Measurements from ENCODE around the gene OR52E6.

DNA sequence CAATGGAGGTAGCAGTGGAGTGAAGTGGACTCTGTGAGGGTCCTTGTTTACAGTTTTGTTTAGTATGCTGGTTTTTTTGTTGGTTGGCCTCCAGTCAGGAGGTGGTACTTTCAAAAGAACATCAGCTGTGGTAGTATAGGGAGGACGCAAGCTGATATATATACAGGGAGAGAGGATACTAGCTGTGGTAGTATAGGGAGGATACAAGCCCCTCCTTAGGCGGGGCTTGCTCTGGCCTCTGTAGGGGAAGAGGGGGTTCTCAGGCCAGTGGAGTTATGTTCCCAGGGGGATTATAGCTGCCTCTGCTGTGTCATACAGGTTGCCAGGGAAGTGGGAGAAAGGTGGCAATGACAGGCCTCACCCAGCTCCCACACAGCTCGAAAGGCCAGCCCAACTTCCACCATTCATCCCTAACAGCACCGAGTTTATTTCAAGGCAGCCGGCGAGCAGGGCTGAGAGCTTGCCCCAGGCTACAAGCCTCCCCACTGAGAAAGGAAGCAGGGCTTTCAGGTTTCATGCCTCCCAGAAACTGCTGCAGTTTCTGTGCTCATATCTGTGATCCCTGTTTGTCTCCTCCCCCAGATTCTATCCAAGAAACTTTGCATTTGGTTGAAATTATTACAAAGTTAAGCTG, 10.4 kb downstream of the OR52E6 start:
- TF ChIP-seq, protein P1, sequence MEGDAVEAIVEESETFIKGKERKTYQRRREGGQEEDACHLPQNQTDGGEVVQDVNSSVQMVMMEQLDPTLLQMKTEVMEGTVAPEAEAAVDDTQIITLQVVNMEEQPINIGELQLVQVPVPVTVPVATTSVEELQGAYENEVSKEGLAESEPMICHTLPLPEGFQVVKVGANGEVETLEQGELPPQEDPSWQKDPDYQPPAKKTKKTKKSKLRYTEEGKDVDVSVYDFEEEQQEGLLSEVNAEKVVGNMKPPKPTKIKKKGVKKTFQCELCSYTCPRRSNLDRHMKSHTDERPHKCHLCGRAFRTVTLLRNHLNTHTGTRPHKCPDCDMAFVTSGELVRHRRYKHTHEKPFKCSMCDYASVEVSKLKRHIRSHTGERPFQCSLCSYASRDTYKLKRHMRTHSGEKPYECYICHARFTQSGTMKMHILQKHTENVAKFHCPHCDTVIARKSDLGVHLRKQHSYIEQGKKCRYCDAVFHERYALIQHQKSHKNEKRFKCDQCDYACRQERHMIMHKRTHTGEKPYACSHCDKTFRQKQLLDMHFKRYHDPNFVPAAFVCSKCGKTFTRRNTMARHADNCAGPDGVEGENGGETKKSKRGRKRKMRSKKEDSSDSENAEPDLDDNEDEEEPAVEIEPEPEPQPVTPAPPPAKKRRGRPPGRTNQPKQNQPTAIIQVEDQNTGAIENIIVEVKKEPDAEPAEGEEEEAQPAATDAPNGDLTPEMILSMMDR (IDR thresholded peaks at IDR 0.05), result no peak
- TF ChIP-seq POLR2A (IDR thresholded peaks at IDR 0.05), result no peak
